Stimulated activated CD4-positive, alpha-beta T cell treated with anti-CD3 and anti-CD28 coated beads, Interleukin-2, amount 100 ng/mL, for 24 hours (primary cell): ENCODE results near the gene SOBP.
A peak's percentile ranks its signal among the peaks of the same experiment; 100 is the strongest.

Experiments used
- DNase-seq, 2 donors: peaks; one replicate each; pipeline ENCODE4 v3.0.0-alpha.2; 2020

Gene SOBP

GRCh38 chr6:107622269-107622668, 132.4 kb downstream of the SOBP start:
- DNase-seq = no peak

- no peak for DNase-seq
These were observed 134.1 kb downstream of the SOBP start for GRCh38 chr6:107624050-107624449.

- DNase-seq = no peak
These were observed 134.6 kb downstream of the SOBP start for GRCh38 chr6:107624541-107624940.

GRCh38 chr6:107625264-107625663, 135.3 kb downstream of the SOBP start:
- no peak for DNase-seq

GRCh38 chr6:107626645-107627044, 136.7 kb downstream of the SOBP start:
- no peak for DNase-seq

- DNase-seq = no peak
These were observed 138.1 kb downstream of the SOBP start for GRCh38 chr6:107627969-107628368.

- DNase-seq = no peak
These were observed 139.0 kb downstream of the SOBP start for GRCh38 chr6:107628878-107629277.

GRCh38 chr6:107629548-107630129, 139.7 kb downstream of the SOBP start:
- no peak for DNase-seq

- DNase-seq = no peak
These were observed 140.5 kb downstream of the SOBP start for GRCh38 chr6:107630348-107630977.

- no peak for DNase-seq
These were observed 142.6 kb downstream of the SOBP start for GRCh38 chr6:107632381-107633136.

GRCh38 chr6:107633680-107634323, 143.9 kb downstream of the SOBP start:
- DNase-seq = no peak

- peak in 1 of 2 donors; percentile 33 for DNase-seq
These were observed 144.6 kb downstream of the SOBP start for GRCh38 chr6:107634324-107635056.

- no peak for DNase-seq
These were observed 145.2 kb downstream of the SOBP start for GRCh38 chr6:107635057-107635515.

- no peak for DNase-seq
These were observed 146.6 kb downstream of the SOBP start for GRCh38 chr6:107636486-107636885.

- no peak for DNase-seq
These were observed 147.7 kb downstream of the SOBP start for GRCh38 chr6:107637316-107638315.

GRCh38 chr6:107638493-107638892, 148.6 kb downstream of the SOBP start:
- DNase-seq = no peak

- DNase-seq = no peak
These were observed 149.6 kb downstream of the SOBP start for GRCh38 chr6:107639511-107639910.

GRCh38 chr6:107641071-107641470, 151.2 kb downstream of the SOBP start:
- DNase-seq = no peak

- DNase-seq = no peak
These were observed 151.6 kb downstream of the SOBP start for GRCh38 chr6:107641500-107641941.

- DNase-seq = no peak
These were observed 152.4 kb downstream of the SOBP start for GRCh38 chr6:107642095-107642860.

- DNase-seq = no peak
These were observed 153.0 kb downstream of the SOBP start for GRCh38 chr6:107642861-107643328.
